IMR-90 (cell line): Measurements from ENCODE around the gene LDHA. TPM values are rescaled to one million over a fixed set of nuclear protein-coding genes. Genes with fewer than 3 reads are reported as not detected.

Source experiments
- ATAC-seq: fragments of 200-7000 bp; cut with Tn5 transposase; 2 replicates; pipeline ENCODE4 v1.9.1; 2020; ENCODE audit warnings: low read depth, mild to moderate bottlenecking, moderate library complexity
- BruUV-seq: library from RNA; stranded (reverse); fragments of 400-500 nt; replicated peaks from 2 replicates; lab custom pipeline; 2021; lab: Mats Ljungman, UMichigan
- CTCF ChIA-PET: fragments of 300-600 bp; formaldehyde crosslinking; extraction: SDS; loops from one replicate; lab custom pipeline; 2021; ENCODE audit warnings: antibody characterized with exemption; lab: Yijun Ruan, JAX
- POLR2A ChIA-PET: fragments of 300-600 bp; sonication (Branson Sonifier 250); formaldehyde crosslinking; loops from one replicate; lab custom pipeline; 2022; ENCODE audit warnings: antibody characterized with exemption; ENCODE audit not compliant: unreplicated experiment; lab: Charles Lee
- DNase-seq: peaks from one replicate; pipeline ENCODE4 v3.0.0; 2013
- H2AFZ ChIP-seq: replicated peaks from 2 replicates; pipeline ENCODE3; 2013; ENCODE audit warnings: low read length, mild to moderate bottlenecking; ENCODE audit not compliant: poor library complexity
- H2AK5ac ChIP-seq: 2 replicates; pipeline ENCODE4 v1.6.1; 2013; ENCODE audit warnings: low read depth, low read length, inconsistent platforms
- H2AK9ac ChIP-seq: replicated peaks from 2 replicates; pipeline ENCODE3; 2013; ENCODE audit warnings: mild to moderate bottlenecking, low read depth, low read length, moderate library complexity; ENCODE audit not compliant: poor library complexity
- H2BK120ac ChIP-seq: 2 replicates; pipeline ENCODE4 v1.6.1; 2013; ENCODE audit warnings: low read depth, low read length, inconsistent platforms
- H2BK15ac ChIP-seq: 3 replicates; pipeline ENCODE4 v1.6.1; 2013; ENCODE audit warnings: low read depth, low read length, inconsistent platforms
- H2BK20ac ChIP-seq: 2 replicates; pipeline ENCODE4 v1.6.1; 2013; ENCODE audit warnings: low read depth, mild to moderate bottlenecking, inconsistent platforms, low read length, moderate library complexity
- H2BK5ac ChIP-seq: 2 replicates; pipeline ENCODE4 v1.6.1; 2013; ENCODE audit warnings: mild to moderate bottlenecking, low read depth, low read length, inconsistent platforms; ENCODE audit not compliant: poor library complexity, severe bottlenecking
- H3K14ac ChIP-seq: replicated peaks from 2 replicates; pipeline ENCODE4 v1.6.1; 2013; ENCODE audit warnings: low read depth, low read length, inconsistent platforms
- H3K18ac ChIP-seq: 2 replicates; pipeline ENCODE4 v1.6.1; 2013; ENCODE audit warnings: low read depth, low read length, control low read depth
- H3K23ac ChIP-seq: 2 replicates; pipeline ENCODE4 v1.6.1; 2013; ENCODE audit warnings: low read depth, low read length, inconsistent platforms
- H3K27ac ChIP-seq: 2 replicates; pipeline ENCODE4 v1.5.1; 2013; ENCODE audit warnings: mild to moderate bottlenecking, control low read depth, low read length; ENCODE audit not compliant: insufficient read depth
- H3K27me3 ChIP-seq: 2 replicates; pipeline ENCODE4 v1.6.1; 2013; ENCODE audit warnings: low read length; ENCODE audit not compliant: control insufficient read depth, insufficient read depth
- H3K36me3 ChIP-seq: 2 replicates; pipeline ENCODE4 v1.6.1; 2013; ENCODE audit warnings: low read length, mixed read lengths; ENCODE audit not compliant: control insufficient read depth, insufficient read depth
- H3K4ac ChIP-seq: 2 replicates; pipeline ENCODE4 v1.6.1; 2013; ENCODE audit warnings: low read depth, low read length, inconsistent platforms
- H3K4me1 ChIP-seq: 2 replicates; pipeline ENCODE4 v1.6.1; 2013; ENCODE audit warnings: low read length, mixed read lengths; ENCODE audit not compliant: control insufficient read depth, insufficient read depth
- H3K4me2 ChIP-seq: 2 replicates; pipeline ENCODE4 v1.6.1; 2013; ENCODE audit warnings: low read depth, mild to moderate bottlenecking, control low read depth, low read length, moderate library complexity
- H3K4me3 ChIP-seq: 2 replicates; pipeline ENCODE4 v1.5.1; 2013; ENCODE audit warnings: low read depth, mild to moderate bottlenecking, control low read depth, low read length, moderate library complexity; ENCODE audit not compliant: insufficient read depth
- H3K56ac ChIP-seq: 2 replicates; pipeline ENCODE4 v1.6.1; 2013; ENCODE audit warnings: low read length, inconsistent platforms; ENCODE audit not compliant: insufficient read depth; ENCODE audit errors: extremely low read depth
- H3K79me1 ChIP-seq, 2 experiments: 2 replicates each; pipeline ENCODE4 v1.6.1; 2013; ENCODE audit warnings: low read length in 2 of 2, inconsistent platforms in 1 of 2, low read depth in 1 of 2
- H3K9ac ChIP-seq: 2 replicates; pipeline ENCODE4 v1.6.1; 2013; ENCODE audit warnings: low read depth, low read length, control low read depth
- H3K9me1 ChIP-seq: 2 replicates; pipeline ENCODE4 v1.6.1; 2013; ENCODE audit warnings: low read length, inconsistent platforms; ENCODE audit not compliant: insufficient read depth
- H3K9me3 ChIP-seq: 2 replicates; pipeline ENCODE4 v1.6.1; 2013; ENCODE audit warnings: low read length; ENCODE audit not compliant: control insufficient read depth, insufficient read depth
- H4K20me1 ChIP-seq: 2 replicates; pipeline ENCODE4 v1.6.1; 2013; ENCODE audit warnings: low read length, inconsistent platforms; ENCODE audit not compliant: insufficient read depth
- H4K5ac ChIP-seq: 2 replicates; pipeline ENCODE4 v1.6.1; 2013; ENCODE audit warnings: mild to moderate bottlenecking, low read depth, low read length, control low read depth
- H4K8ac ChIP-seq, 2 experiments: 2 replicates each; pipeline ENCODE4 v1.6.1; 2013; ENCODE audit warnings: low read depth in 2 of 2, low read length in 2 of 2, control low read depth in 1 of 2, inconsistent platforms in 1 of 2
- H4K91ac ChIP-seq: 2 replicates; pipeline ENCODE4 v1.6.1; 2013; ENCODE audit warnings: low read depth, low read length, inconsistent platforms; ENCODE audit not compliant: insufficient read depth
- BHLHE40 ChIP-seq: fragments of 150-350 bp; IDR thresholded peaks from 2 replicates; pipeline ENCODE4 v1.6.1; 2016; ENCODE audit warnings: mild to moderate bottlenecking, low read depth, low read length
- CEBPB ChIP-seq: IDR thresholded peaks from 2 replicates; pipeline ENCODE4 v1.6.1; 2012; ENCODE audit warnings: low read depth, low read length, improper control_type of control experiment
- CHD1 ChIP-seq: IDR thresholded peaks from 2 replicates; pipeline ENCODE4 v1.6.1; 2012; ENCODE audit warnings: low read depth, low read length, improper control_type of control experiment
- ELK1 ChIP-seq: fragments of 150-350 bp; IDR thresholded peaks from 2 replicates; pipeline ENCODE4 v1.6.1; 2016; ENCODE audit warnings: low read depth, mild to moderate bottlenecking, low read length, moderate library complexity, borderline replicate concordance
- FOS ChIP-seq: fragments of 150-350 bp; IDR thresholded peaks from 2 replicates; pipeline ENCODE4 v1.6.1; 2016; ENCODE audit warnings: low read depth, low read length
- MAZ ChIP-seq: IDR thresholded peaks from 2 replicates; pipeline ENCODE4 v1.6.1; 2012; ENCODE audit warnings: low read depth, mild to moderate bottlenecking, low read length, improper control_type of control experiment, moderate library complexity, borderline replicate concordance
- MXI1 ChIP-seq: IDR thresholded peaks from 2 replicates; pipeline ENCODE4 v1.6.1; 2012; ENCODE audit warnings: low read depth, mild to moderate bottlenecking, low read length, moderate library complexity, borderline replicate concordance
- NFE2L2 ChIP-seq: fragments of 150-350 bp; IDR thresholded peaks from 2 replicates; pipeline ENCODE4 v1.6.1; 2016; ENCODE audit warnings: low read depth, mild to moderate bottlenecking, low read length
- POLR2A ChIP-seq: IDR thresholded peaks from 2 replicates; pipeline ENCODE4 v1.6.1; 2012; ENCODE audit warnings: mild to moderate bottlenecking, low read depth, low read length
- RAD21 ChIP-seq: IDR thresholded peaks from 2 replicates; pipeline ENCODE4 v1.6.1; 2012; ENCODE audit warnings: low read length, improper control_type of control experiment
- RFX5 ChIP-seq: IDR thresholded peaks from 2 replicates; pipeline ENCODE4 v1.8.0; 2012; ENCODE audit warnings: low read depth, mild to moderate bottlenecking, low read length, moderate library complexity
- WGBS, 2 experiments: methylation state at CpG; one replicate each; pipeline versions ENCODE4 v1.1.5 to v1.1.7; 2013; ENCODE audit warnings: missing lambda C conversion rate in 2 of 2; ENCODE audit not compliant: insufficient read length in 1 of 2; ENCODE audit errors: extremely low coverage in 2 of 2; 5-methylcytosine and 5-hydroxymethylcytosine counted together
- dilution Hi-C: fragments of 300-500 bp; cut with HindIII; formaldehyde crosslinking; loops from one replicate; pipeline ENCODE4 v1.14.3; 2018; ENCODE audit warnings: low sequenced_read_pairs; ENCODE audit not compliant: unreplicated experiment
- in situ Hi-C: fragments of 300-500 bp; cut with MboI; formaldehyde crosslinking; loops from 3 replicates; pipeline ENCODE4 v1.14.3; 2019; ENCODE audit warnings: low sequenced_read_pairs, inconsistent platforms, mixed read lengths
- intact Hi-C: fragments of 100-400 bp; cut with micrococcal nuclease; formaldehyde crosslinking; loops from 2 replicates; pipeline ENCODE4 v1.10.0; 2022
- polyA plus RNA-seq, 3 experiments: library from polyadenylated mRNA; depleted of rRNA; stranded (reverse); fragments of >200 nt; gene quantifications; 2 replicates each; pipeline ENCODE4 v1.2.3, GENCODE V29; 2012; ENCODE audit warnings: low replicate concordance in 1 of 3
- total RNA-seq: library from RNA; depleted of rRNA; stranded (reverse); fragments of >200 nt; gene quantifications from 2 replicates; pipeline ENCODE4 v1.2.3, GENCODE V29; 2012
- TF ChIP-seq, protein P1 (sequence below): fragments of 150-350 bp; IDR thresholded peaks from 2 replicates; pipeline ENCODE4 v1.6.1; 2017; ENCODE audit warnings: mild to moderate bottlenecking, antibody characterized with exemption, low read length, low read depth

LDHA gene
- total and polyA plus RNA-seq, 2 of the 4 experiments (the other 2 are of a cell fraction): 1,735 to 1,813 TPM

GRCh38 chr11:18449251-18449650 lies 54.9 kb downstream of the LDHA start:
- no peak overlapping the region for H3K4me2 ChIP-seq
- no peak overlapping the region for H3K56ac ChIP-seq
- ATAC-seq (no peak), DNase-seq (no peak)
- no peak overlapping the region for H2BK120ac ChIP-seq
- no peaks in the 10 kb centered on the region for H3K9me3 ChIP-seq
- H3K27me3 ChIP-seq: peaks cover 10% of the 10 kb centered on the region
- H3K79me1 ChIP-seq: no peaks in the 10 kb centered on the region
- WGBS, 2 experiments: no CpG with 5 or more reads among the region's 3 CpGs
- no peak overlapping the region for H2AK5ac ChIP-seq
- no peak overlapping the region for H3K9ac ChIP-seq
- H2BK5ac ChIP-seq: no peak overlapping the region
- no peak overlapping the region for H3K23ac ChIP-seq
- H4K20me1 ChIP-seq: no peaks in the 10 kb centered on the region
- H2AK9ac ChIP-seq: no peak overlapping the region
- no peak overlapping the region for H4K5ac ChIP-seq
- no peak overlapping the region for H3K14ac ChIP-seq
- ChIA-PET POLR2A (no interaction called here), CTCF (interaction anchor here (0.6 kb wide), 1 partner anchor 115 kb away, joined by 3 read pairs; no protein-coding TSS in a partner anchor)
- H3K9me1 ChIP-seq: no peaks in the 10 kb centered on the region
- H4K8ac ChIP-seq: no peak overlapping the region
- H3K4me1 ChIP-seq: no peaks in the 10 kb centered on the region
- no peak overlapping the region for H3K4me3 ChIP-seq
- H4K91ac ChIP-seq: no peak overlapping the region
- H2BK20ac ChIP-seq: no peak overlapping the region
- H2AFZ ChIP-seq: no peak overlapping the region
- no peak overlapping the region for H3K27ac ChIP-seq
- intact Hi-C loops (no loop called here), dilution Hi-C loops (no loop called here), in situ Hi-C loops (no loop called here)
- H3K4ac ChIP-seq: no peak overlapping the region
- H2BK15ac ChIP-seq: no peak overlapping the region
- BruUV-seq: no TSS peak
- no peak for TF ChIP-seq ELK1
- no peak for TF ChIP-seq RAD21
- no peak for TF ChIP-seq NFE2L2
- TF ChIP-seq, protein P1, sequence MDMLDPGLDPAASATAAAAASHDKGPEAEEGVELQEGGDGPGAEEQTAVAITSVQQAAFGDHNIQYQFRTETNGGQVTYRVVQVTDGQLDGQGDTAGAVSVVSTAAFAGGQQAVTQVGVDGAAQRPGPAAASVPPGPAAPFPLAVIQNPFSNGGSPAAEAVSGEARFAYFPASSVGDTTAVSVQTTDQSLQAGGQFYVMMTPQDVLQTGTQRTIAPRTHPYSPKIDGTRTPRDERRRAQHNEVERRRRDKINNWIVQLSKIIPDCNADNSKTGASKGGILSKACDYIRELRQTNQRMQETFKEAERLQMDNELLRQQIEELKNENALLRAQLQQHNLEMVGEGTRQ: no peak
- no peak for TF ChIP-seq CHD1
- TF ChIP-seq MXI1: no peak
- TF ChIP-seq MAZ: no peak
- no peak for TF ChIP-seq POLR2A
- TF ChIP-seq FOS: no peak
- TF ChIP-seq CEBPB: no peak
- TF ChIP-seq RFX5: no peak
- no peak for TF ChIP-seq BHLHE40
- no peak overlapping the region for H3K18ac ChIP-seq
- H3K36me3 ChIP-seq: no peaks in the 10 kb centered on the region
